ENCODE data around the gene TMEM156.

- TF ChIP-seq CTCF (optimal IDR thresholded peaks at IDR 0.05 in 1 of 3, IDR thresholded peaks at IDR 0.05 in 1 of 3, conservative IDR thresholded peaks at IDR 0.05 in 1 of 3; ENCODE audit: extremely low read depth in 1 of 3, insufficient read depth in 2 of 3, low read length in 3 of 3) (no peak), EZH2 (IDR thresholded peaks at IDR 0.05; ENCODE audit: low read length) (no peak)
These were observed 18.4 kb upstream of the TMEM156 start for GRCh38 chr4:39050590-39050989.

Data from keratinocyte (primary cell).